ENCODE data around the gene ME1. TPM values are rescaled to one million over a fixed set of nuclear protein-coding genes. Genes with fewer than 3 reads are reported as not detected.
"Not testable (repeated sequence)": the region's sequence is repeated elsewhere in the genome, so short reads cannot be mapped to it uniquely, and the experiment has no call there.

ME1 gene
- total RNA-seq, 1 donor from 2014 or later, result 12.8 TPM

GRCh38 chr6:83192456-83192855 lies 238.4 kb downstream of the ME1 start:
- Histone ChIP-seq H3K36me3 (peaks cover 0 to 8% of the 10 kb centered on the region in 2 donors), H3K4me3 (peak overlapping the region; percentile 89 to 96), H3K27me3 (no peaks in the 10 kb centered on the region), H3K4me1 (peaks cover 43% of the 10 kb centered on the region), H3K27ac (peak overlapping the region; percentile 74), H3K9me3 (no peaks in the 10 kb centered on the region)
- intact Hi-C loops (cut with DNase I), result no loop called here
- no peak for TF ChIP-seq POLR2AphosphoS5 (IDR thresholded peaks at IDR 0.05; ENCODE audit: insufficient read depth in 1 of 2, low read depth in 1 of 2)
- no peak for TF ChIP-seq POLR2A (IDR thresholded peaks at IDR 0.05)
- TF ChIP-seq CTCF (IDR thresholded peaks at IDR 0.05), result no peak
- no peak for DNase-seq (ENCODE audit: extremely low spot score in 2 of 2)

- H3K27ac ChIP-seq; intact Hi-C loops (cut with DNase I): not testable (repeated sequence)
- H3K4me3 ChIP-seq, result peak overlapping the region; percentile 89 to 96
Observed at GRCh38 chr6:83191974-83192373, 238.9 kb downstream of the ME1 start.

GRCh38 chr6:83190626-83191025 lies 240.2 kb downstream of the ME1 start:
- TF ChIP-seq POLR2AphosphoS5 (IDR thresholded peaks at IDR 0.05; ENCODE audit: insufficient read depth in 1 of 2, low read depth in 1 of 2), result no peak
- no peak for TF ChIP-seq CTCF (IDR thresholded peaks at IDR 0.05)
- TF ChIP-seq POLR2A (IDR thresholded peaks at IDR 0.05), result no peak
- Histone ChIP-seq H3K9me3 (no peaks in the 10 kb centered on the region), H3K27me3 (no peaks in the 10 kb centered on the region), H3K36me3 (peaks cover 0 to 25% of the 10 kb centered on the region in 2 donors), H3K4me1 (peaks cover 43% of the 10 kb centered on the region), H3K4me3 (no peak overlapping the region), H3K27ac (no peak overlapping the region)
- DNase-seq (ENCODE audit: extremely low spot score in 2 of 2), result no peak
- intact Hi-C loops (cut with DNase I), result no loop called here

More at GRCh38 chr6:83191974-83192373, 238.9 kb downstream of the ME1 start:
- peaks cover 43% of the 10 kb centered on the region for H3K4me1 ChIP-seq
- H3K36me3 ChIP-seq, result peaks cover 0 to 13% of the 10 kb centered on the region in 2 donors
- not testable (repeated sequence) for DNase-seq (ENCODE audit: extremely low spot score in 2 of 2); H3K27me3 ChIP-seq; H3K9me3 ChIP-seq

- Histone ChIP-seq H3K4me1 (peaks cover 30% of the 10 kb centered on the region), H3K4me3 (no peak overlapping the region), H3K9me3 (no peaks in the 10 kb centered on the region), H3K27me3 (no peaks in the 10 kb centered on the region), H3K27ac (no peak overlapping the region), H3K36me3 (peaks cover 0 to 30% of the 10 kb centered on the region in 2 donors)
- intact Hi-C loops (cut with DNase I), result no loop called here
- TF ChIP-seq CTCF (IDR thresholded peaks at IDR 0.05) (no peak), POLR2A (IDR thresholded peaks at IDR 0.05) (no peak), POLR2AphosphoS5 (IDR thresholded peaks at IDR 0.05; ENCODE audit: insufficient read depth in 1 of 2, low read depth in 1 of 2) (no peak)
- no peak for DNase-seq (ENCODE audit: extremely low spot score in 2 of 2)
Observed at GRCh38 chr6:83188501-83188900, 242.3 kb downstream of the ME1 start.

- intact Hi-C loops (cut with DNase I), result no loop called here
- no peak overlapping the region for H3K27ac ChIP-seq
- H3K9me3 ChIP-seq, result no peaks in the 10 kb centered on the region
- H3K36me3 ChIP-seq, result peaks cover 0 to 46% of the 10 kb centered on the region in 2 donors
- DNase-seq (ENCODE audit: extremely low spot score in 2 of 2), result no peak
- H3K27me3 ChIP-seq, result no peaks in the 10 kb centered on the region
- TF ChIP-seq POLR2AphosphoS5 (IDR thresholded peaks at IDR 0.05; ENCODE audit: insufficient read depth in 1 of 2, low read depth in 1 of 2), result no peak
- TF ChIP-seq CTCF (IDR thresholded peaks at IDR 0.05), result no peak
- no peak for TF ChIP-seq POLR2A (IDR thresholded peaks at IDR 0.05)
- H3K4me1 ChIP-seq, result peaks cover 9% of the 10 kb centered on the region
- H3K4me3 ChIP-seq, result no peak overlapping the region
Observed at GRCh38 chr6:83185096-83185495, 245.8 kb downstream of the ME1 start.

Measured in vagina (tissue), 2 donors.